Mesodermal cell (in vitro differentiated cells): ENCODE results near the gene ACSL1.

Experiments
- H3K27ac ChIP-seq: 2 replicates; pipeline ENCODE4 v1.7.0; 2013; ENCODE audit warnings: mild to moderate bottlenecking, low read depth, low read length, moderate library complexity; ENCODE audit not compliant: severe bottlenecking
- H3K36me3 ChIP-seq: 2 replicates; pipeline ENCODE4 v1.7.1; 2013; ENCODE audit warnings: mild to moderate bottlenecking, low read length, moderate library complexity; ENCODE audit not compliant: control insufficient read depth, insufficient read depth
- H3K4me1 ChIP-seq: one replicate; pipeline ENCODE4 v1.7.1; 2013; ENCODE audit warnings: mild to moderate bottlenecking, low read length; ENCODE audit not compliant: insufficient read depth, control insufficient read depth, poor library complexity, severe bottlenecking
- H3K4me3 ChIP-seq: 2 replicates; pipeline ENCODE4 v1.7.0; 2013; ENCODE audit warnings: low read length, control low read depth, mild to moderate bottlenecking; ENCODE audit not compliant: insufficient read depth, poor library complexity, severe bottlenecking; ENCODE audit errors: extremely low read depth
- H3K9me3 ChIP-seq: 2 replicates; pipeline ENCODE4 v1.7.1; 2013; ENCODE audit warnings: mild to moderate bottlenecking, low read length, moderate library complexity; ENCODE audit not compliant: control insufficient read depth
- WGBS, 2 experiments: methylation state at CpG; one replicate each; pipeline ENCODE4 v1.1.5; 2013; ENCODE audit warnings: missing lambda C conversion rate in 2 of 2; ENCODE audit not compliant: insufficient coverage in 2 of 2; 5-methylcytosine and 5-hydroxymethylcytosine counted together

The ACSL1 gene

DNA sequence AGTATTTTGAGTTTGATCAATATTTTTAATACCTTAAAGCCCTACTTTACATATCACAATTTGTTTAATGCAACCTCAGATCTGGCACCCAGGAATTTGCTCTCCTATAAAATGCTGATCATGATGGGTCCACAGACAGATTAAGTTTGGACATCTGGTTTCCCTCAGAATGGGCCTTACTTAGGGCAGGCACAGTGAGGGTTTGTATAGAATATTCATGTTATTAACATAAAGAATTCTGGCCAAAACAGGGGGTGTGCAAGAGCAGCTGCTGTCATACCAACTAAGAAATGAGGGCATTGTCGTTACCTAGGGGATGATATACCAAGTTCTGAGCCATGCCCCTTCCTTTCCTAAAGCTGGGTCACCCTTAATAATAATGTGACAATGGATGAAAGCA, 54.4 kb downstream of the ACSL1 start:
- H3K9me3 ChIP-seq, result no peaks in the 10 kb centered on the region
- H3K36me3 ChIP-seq, result no peaks in the 10 kb centered on the region
- no peak overlapping the region for H3K27ac ChIP-seq
- no peaks in the 10 kb centered on the region for H3K4me1 ChIP-seq
- H3K4me3 ChIP-seq, result no peak overlapping the region
- 67 to 83% methylated on average over 1 of the region's 1 CpG for WGBS, 2 experiments

DNA sequence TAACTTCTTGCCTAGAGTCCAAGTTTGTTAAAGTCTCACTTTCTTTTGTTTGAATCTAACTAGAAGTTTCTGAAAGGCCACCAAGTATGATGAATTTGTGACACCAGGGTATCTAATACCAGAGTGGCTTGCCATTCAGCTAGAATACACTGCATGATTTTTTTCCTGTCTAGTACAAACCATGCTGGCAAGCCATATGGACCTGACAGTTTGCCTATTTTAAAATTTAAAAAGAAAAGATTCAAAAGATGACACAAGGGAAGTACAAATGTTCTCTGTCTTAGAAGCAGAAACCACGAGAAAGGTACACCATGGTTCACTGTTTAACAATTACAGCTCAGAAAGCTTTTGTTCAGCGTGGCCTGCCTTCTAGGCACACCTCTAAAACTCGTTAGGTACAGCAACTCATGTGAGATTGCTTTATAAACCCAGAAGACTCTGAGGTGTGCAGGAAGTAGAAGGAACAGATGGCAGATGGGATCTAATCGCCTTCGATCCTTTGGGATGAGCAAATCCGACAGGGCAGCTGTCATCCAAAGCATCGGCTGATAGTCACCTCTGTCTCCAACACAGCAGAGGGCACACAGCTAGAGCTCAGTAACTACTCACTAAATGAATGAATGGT, 56.5 kb downstream of the ACSL1 start:
- Histone ChIP-seq H3K4me1 (no peaks in the 10 kb centered on the region), H3K27ac (no peak overlapping the region), H3K4me3 (no peak overlapping the region), H3K9me3 (no peaks in the 10 kb centered on the region), H3K36me3 (no peaks in the 10 kb centered on the region)
- 89 to 91% methylated on average over 5 to 7 of the region's 7 CpGs for WGBS, 2 experiments

DNA sequence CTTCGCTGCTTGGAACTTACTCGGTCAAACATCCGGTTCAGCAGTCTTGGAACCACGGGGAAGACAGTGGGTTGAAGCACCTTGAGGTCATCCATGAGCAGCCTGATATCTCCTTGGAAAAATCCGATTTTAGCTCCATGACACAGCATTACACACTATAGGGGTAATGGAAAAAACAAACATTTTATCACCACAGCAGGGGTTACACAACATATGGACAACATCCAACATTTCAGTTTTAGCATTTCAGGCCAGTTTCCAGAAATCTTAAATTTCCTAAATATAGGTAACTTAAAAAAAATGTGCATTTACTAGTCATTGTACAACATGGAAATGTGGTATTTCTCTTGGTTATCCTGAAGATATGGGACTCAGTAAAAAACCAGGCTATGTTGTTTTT, 57.5 kb downstream of the ACSL1 start:
- Histone ChIP-seq H3K36me3 (no peaks in the 10 kb centered on the region), H3K4me1 (no peaks in the 10 kb centered on the region), H3K9me3 (no peaks in the 10 kb centered on the region), H3K27ac (no peak overlapping the region), H3K4me3 (no peak overlapping the region)
- 84 to 93% methylated on average over 4 to 5 of the region's 5 CpGs for WGBS, 2 experiments

DNA sequence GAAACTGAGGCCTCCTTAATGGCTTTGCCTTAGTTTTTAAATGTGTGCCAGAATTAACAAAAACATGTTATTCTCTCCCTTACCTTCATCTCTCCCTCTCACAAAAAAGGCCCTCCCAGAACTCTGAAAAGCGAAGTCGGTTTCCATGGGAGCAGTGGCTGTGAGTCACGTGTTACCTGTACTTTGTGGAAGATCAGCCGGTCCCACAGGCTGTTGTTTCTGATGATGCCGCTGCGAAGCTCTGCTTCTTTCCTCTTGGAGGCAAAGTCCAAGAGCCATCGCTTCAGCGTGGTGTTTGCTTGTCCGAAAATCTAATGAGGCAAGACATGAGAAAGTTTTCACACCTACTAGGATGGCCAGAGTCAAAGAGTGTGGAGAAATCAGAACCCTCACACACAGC, 59.3 kb downstream of the ACSL1 start:
- Histone ChIP-seq H3K4me3 (no peak overlapping the region), H3K9me3 (no peaks in the 10 kb centered on the region), H3K36me3 (no peaks in the 10 kb centered on the region), H3K27ac (no peak overlapping the region), H3K4me1 (no peaks in the 10 kb centered on the region)
- 91% methylated on average over 7 to 9 of the region's 9 CpGs for WGBS, 2 experiments

DNA sequence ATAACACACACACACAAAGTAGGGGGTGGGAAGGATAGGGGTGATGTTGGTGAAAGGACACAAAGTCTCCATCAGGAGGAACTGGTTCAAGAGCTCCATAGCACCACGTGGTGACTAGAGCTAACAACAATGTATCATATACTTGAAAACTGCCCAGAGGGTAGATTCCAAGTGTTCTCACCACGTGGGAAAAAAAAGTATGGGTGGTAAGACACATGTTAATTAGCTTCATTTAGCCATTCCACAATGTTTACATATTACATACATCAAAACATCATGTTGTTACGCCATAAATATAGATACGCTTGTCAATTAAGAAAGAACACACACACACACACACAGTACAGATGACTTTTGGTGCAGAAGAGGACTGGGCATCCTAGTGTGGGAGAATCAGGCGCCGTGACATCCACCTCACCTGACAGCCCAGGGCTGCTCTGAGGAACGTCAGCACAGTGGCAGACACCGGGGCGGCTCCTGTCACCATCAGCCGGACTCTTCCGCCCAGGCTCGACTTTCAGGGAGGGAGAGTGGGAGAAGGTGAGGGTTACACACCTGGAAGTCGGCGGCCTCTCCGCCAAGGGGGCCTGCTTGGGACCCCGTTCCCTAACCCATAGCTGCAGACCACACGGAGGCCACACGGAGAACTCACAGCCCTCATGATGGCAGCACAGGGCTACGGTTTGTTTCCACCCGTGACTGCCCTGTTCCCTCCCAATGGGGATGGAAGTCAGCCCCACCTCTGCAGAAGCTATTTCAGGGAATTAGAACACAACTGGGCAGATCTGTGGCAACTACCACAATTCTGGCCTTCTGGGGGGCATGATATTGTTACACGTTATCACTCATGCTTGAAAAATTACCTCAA, 60.1 kb downstream of the ACSL1 start:
- 80 to 87% methylated on average over 9 to 15 of the region's 21 CpGs for WGBS, 2 experiments
- Histone ChIP-seq H3K36me3 (no peaks in the 10 kb centered on the region), H3K9me3 (no peaks in the 10 kb centered on the region), H3K27ac (no peak overlapping the region), H3K4me3 (no peak overlapping the region), H3K4me1 (no peaks in the 10 kb centered on the region)

DNA sequence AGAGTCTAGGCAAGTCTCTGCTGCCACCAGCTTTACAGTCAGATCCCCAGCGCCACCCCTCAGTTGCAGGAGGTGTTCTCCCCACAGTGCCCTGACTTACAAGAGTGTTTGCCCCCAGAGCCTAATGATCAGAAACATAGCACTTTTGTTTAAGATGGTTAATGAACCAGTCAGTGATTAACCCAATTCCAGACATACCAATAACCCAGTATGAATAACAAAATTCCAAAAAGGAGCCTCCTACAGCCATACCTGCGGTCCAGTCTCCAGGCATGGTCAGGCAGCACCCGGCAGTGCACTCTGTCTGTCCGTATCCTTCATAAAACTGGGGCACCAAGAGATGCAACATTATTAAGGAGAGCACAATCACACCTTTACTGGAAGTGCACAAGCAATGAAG, 61.2 kb downstream of the ACSL1 start:
- H3K36me3 ChIP-seq, result no peaks in the 10 kb centered on the region
- WGBS, 2 experiments, result 91 to 98% methylated on average over 3 to 4 of the region's 4 CpGs
- H3K27ac ChIP-seq, result no peak overlapping the region
- no peaks in the 10 kb centered on the region for H3K9me3 ChIP-seq
- no peak overlapping the region for H3K4me3 ChIP-seq
- no peaks in the 10 kb centered on the region for H3K4me1 ChIP-seq

DNA sequence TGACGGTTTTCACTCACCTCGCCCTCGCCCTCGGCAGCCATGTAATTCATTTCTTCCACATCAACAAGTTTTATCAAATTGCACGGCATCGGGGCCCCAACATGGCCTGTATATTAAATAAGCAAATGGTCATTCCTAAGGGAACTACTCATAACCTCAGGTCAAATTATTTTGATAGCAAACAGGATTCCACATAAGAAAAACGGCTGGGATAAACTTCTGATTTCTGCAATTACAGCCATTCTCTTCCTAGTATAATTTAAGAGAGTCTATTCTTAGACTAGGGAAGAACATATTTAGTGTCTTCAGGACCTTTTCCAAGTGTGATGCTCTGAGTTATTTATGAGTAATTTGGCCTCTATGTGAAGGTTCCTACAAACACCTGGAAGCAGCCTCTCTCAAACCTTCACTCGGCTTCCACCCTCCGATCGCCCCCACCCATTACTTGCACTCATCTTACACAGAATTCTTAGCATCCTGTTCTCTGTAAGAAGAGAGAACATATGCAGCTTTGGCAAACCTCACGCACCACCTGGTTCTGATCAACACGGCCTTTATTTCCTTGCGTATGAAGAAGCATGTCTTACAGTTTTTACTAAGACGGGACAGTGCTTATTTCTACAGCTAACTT, 62.5 kb downstream of the ACSL1 start:
- 87 to 95% methylated on average over 7 to 10 of the region's 14 CpGs for WGBS, 2 experiments
- Histone ChIP-seq H3K27ac (no peak overlapping the region), H3K4me1 (no peaks in the 10 kb centered on the region), H3K9me3 (no peaks in the 10 kb centered on the region), H3K4me3 (no peak overlapping the region), H3K36me3 (no peaks in the 10 kb centered on the region)

DNA sequence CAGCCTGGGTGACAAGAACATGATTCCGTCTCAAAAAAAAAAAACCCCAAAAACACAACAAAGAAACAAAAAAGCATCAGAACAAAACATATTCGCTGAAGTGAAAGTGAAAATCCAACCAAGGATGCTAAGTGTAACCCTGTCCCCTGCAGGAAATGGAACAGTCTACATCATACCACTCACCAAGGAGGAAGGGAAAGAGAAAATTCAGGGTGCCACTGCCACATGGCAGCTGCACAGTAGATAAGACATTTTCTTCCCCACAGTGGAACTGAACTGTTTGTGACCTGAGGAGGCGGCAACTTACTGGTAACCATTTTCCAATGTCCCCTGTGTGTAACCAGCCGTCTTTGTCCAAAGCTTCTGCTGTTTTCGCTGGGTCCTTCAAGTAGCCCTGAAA, 63.7 kb downstream of the ACSL1 start:
- Histone ChIP-seq H3K27ac (no peak overlapping the region), H3K4me3 (no peak overlapping the region), H3K4me1 (no peaks in the 10 kb centered on the region), H3K36me3 (no peaks in the 10 kb centered on the region), H3K9me3 (no peaks in the 10 kb centered on the region)
- WGBS, 2 experiments, result 90 to 100% methylated on average over 2 of the region's 5 CpGs

DNA sequence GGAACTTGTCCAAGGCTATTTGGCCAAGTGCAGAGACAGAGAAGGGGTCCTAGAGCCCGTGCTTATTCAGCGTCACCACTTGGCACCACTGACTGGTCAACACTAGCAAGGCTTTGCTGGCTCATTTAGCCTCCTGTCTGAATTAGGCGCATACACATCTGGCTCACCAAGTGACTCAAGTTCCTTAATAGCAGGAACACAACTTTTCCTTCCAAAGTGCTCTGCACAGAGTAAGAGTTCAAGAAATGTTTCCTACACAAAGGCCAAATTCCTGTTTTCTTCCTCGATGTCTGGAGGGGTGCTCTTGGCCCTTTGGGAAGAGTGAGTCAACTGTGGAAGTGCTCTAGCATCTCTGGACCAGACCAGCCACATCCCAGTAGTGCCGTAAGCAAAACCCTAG, 65.1 kb downstream of the ACSL1 start:
- no peaks in the 10 kb centered on the region for H3K36me3 ChIP-seq
- H3K4me1 ChIP-seq, result no peaks in the 10 kb centered on the region
- no peak overlapping the region for H3K27ac ChIP-seq
- H3K9me3 ChIP-seq, result no peaks in the 10 kb centered on the region
- H3K4me3 ChIP-seq, result no peak overlapping the region
- WGBS, 2 experiments, result 88 to 94% methylated on average over 5 of the region's 5 CpGs

DNA sequence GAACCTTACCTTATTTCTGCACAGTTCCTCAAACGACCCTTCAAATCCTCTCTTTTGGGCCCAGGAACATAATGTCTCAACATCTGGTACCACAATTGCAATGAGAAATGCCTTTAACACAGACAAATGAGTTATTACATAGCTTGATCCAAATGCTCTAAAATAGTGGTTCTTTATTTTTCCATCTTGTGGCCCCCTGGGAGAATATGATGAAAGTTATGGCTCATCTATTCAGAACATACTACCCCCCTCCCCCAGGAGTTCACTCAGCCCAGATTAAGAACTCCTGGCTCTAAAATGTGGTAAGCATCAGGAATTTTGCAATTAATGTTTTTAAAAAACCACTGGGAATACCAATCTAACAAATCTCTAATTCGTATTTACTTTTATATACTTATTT, 68.0 kb downstream of the ACSL1 start:
- WGBS, 2 experiments, result 86 to 88% methylated on average over 1 of the region's 2 CpGs
- Histone ChIP-seq H3K4me1 (no peaks in the 10 kb centered on the region), H3K4me3 (no peak overlapping the region), H3K27ac (no peak overlapping the region), H3K36me3 (no peaks in the 10 kb centered on the region), H3K9me3 (no peaks in the 10 kb centered on the region)

DNA sequence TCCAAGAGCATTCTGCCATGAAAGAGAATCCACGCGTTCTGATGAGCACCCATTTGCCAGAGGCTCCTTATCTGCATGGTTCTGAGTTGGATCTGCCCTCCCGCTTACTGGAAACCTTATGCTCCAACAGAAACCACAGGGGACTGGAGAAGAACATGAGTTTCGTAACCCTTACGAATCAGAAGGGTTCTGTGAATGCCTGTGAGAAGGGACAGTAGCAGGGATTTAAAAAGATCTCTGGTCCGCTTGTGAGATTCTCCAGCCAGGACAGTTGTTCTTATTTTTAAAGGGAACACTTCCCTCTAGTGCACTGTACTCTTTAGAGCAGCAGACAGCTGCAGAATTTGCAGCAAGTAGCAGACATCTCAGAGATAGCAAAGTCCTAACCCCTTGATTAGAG, 69.4 kb downstream of the ACSL1 start:
- Histone ChIP-seq H3K9me3 (no peaks in the 10 kb centered on the region), H3K4me3 (no peak overlapping the region), H3K4me1 (peaks cover 3% of the 10 kb centered on the region), H3K36me3 (no peaks in the 10 kb centered on the region), H3K27ac (no peak overlapping the region)
- 87 to 89% methylated on average over 3 to 5 of the region's 6 CpGs for WGBS, 2 experiments
